ENCODE data around the gene TPH1. TPM values are rescaled to one million over a fixed set of nuclear protein-coding genes. Genes with fewer than 3 reads are reported as not detected.

TPH1 gene
- total RNA-seq, 1 experiment from 2014 or later: 0.07 TPM

DNA sequence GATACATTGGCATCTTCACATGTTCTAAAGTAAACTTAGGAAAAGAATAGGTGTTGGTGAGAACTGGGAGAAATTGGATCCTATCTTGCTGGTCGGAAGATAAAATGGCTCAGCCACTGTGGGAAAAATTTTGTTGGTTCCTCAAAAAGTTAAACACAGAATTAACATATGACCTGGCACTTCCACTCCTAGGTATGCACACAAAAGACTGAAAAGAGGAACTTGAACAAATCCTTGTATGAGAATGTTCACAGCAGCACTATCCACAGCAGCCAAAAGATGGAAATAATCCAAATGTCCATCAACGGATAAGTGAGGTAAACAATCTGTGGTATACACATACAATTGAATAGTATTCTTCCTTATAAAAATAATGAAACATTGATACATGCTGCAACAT lies 4.8 kb upstream of the TPH1 start:
- TF ChIP-seq CBFB (CRISPR knock-in tag; IDR thresholded peaks at IDR 0.05; ENCODE audit: low read depth): no peak
- no peak for TF ChIP-seq ETV6 (CRISPR knock-in tag; IDR thresholded peaks at IDR 0.05)
- TF ChIP-seq USF1 (CRISPR knock-in tag; IDR thresholded peaks at IDR 0.05): no peak
- TF ChIP-seq, protein P1, sequence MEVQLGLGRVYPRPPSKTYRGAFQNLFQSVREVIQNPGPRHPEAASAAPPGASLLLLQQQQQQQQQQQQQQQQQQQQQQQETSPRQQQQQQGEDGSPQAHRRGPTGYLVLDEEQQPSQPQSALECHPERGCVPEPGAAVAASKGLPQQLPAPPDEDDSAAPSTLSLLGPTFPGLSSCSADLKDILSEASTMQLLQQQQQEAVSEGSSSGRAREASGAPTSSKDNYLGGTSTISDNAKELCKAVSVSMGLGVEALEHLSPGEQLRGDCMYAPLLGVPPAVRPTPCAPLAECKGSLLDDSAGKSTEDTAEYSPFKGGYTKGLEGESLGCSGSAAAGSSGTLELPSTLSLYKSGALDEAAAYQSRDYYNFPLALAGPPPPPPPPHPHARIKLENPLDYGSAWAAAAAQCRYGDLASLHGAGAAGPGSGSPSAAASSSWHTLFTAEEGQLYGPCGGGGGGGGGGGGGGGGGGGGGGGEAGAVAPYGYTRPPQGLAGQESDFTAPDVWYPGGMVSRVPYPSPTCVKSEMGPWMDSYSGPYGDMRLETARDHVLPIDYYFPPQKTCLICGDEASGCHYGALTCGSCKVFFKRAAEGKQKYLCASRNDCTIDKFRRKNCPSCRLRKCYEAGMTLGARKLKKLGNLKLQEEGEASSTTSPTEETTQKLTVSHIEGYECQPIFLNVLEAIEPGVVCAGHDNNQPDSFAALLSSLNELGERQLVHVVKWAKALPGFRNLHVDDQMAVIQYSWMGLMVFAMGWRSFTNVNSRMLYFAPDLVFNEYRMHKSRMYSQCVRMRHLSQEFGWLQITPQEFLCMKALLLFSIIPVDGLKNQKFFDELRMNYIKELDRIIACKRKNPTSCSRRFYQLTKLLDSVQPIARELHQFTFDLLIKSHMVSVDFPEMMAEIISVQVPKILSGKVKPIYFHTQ (CRISPR knock-in tag; IDR thresholded peaks at IDR 0.05): no peak
- TF ChIP-seq, protein P2, sequence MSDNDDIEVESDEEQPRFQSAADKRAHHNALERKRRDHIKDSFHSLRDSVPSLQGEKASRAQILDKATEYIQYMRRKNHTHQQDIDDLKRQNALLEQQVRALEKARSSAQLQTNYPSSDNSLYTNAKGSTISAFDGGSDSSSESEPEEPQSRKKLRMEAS (CRISPR knock-in tag; IDR thresholded peaks at IDR 0.05): no peak
- TF ChIP-seq HMGXB4 (CRISPR knock-in tag; IDR thresholded peaks at IDR 0.05): no peak
- TF ChIP-seq FOXK1 (CRISPR knock-in tag; IDR thresholded peaks at IDR 0.05): no peak
- no peak for TF ChIP-seq ESRRA (CRISPR knock-in tag; IDR thresholded peaks at IDR 0.05; ENCODE audit: borderline replicate concordance)
- no peak for TF ChIP-seq CREB1 (CRISPR knock-in tag; IDR thresholded peaks at IDR 0.05)
- TF ChIP-seq RORB (CRISPR knock-in tag; IDR thresholded peaks at IDR 0.05): no peak
- H3K9me3 Mint-ChIP-seq: no peaks in the 10 kb centered on the region

DNA sequence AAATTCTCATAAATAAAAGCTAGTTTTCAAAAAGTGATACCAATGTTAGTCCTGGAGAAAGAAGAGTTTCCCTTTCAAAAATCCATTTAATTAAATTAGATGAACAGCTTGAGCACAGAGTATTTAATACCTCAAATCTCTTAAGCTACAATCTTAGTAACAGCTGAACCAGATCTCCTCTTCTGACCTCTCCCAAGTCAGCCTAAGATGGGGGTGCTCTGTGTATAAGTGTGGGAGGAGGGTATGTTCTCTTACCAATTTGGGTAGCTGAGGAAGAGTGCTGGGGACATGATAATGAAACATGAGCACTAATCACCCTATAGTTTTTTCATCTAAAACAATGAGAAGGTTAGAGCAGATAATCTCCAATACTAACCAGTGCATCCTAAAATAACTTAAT lies 9.6 kb downstream of the TPH1 start:
- POLR2A ChIA-PET: no interaction called here
- H3K4me1 Mint-ChIP-seq: no peaks in the 10 kb centered on the region
- CTCF ChIA-PET: no interaction called here
- H3K4me3 Mint-ChIP-seq: no peak overlapping the region
- no peaks in the 10 kb centered on the region for H3K9me3 Mint-ChIP-seq
- no peak for DNase-seq (ENCODE audit: low spot score)
- H3K27me3 Mint-ChIP-seq (ENCODE audit: low read depth): peaks cover 5% of the 10 kb centered on the region
- H3K27ac Mint-ChIP-seq: no peak overlapping the region
- H3K36me3 Mint-ChIP-seq: no peaks in the 10 kb centered on the region
- ATAC-seq: no peak
- TF ChIP-seq, protein P3, sequence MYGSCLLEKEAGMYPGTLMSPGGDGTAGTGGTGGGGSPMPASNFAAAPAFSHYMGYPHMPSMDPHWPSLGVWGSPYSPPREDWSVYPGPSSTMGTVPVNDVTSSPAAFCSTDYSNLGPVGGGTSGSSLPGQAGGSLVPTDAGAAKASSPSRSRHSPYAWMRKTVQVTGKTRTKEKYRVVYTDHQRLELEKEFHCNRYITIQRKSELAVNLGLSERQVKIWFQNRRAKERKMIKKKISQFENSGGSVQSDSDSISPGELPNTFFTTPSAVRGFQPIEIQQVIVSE (CRISPR knock-in tag; IDR thresholded peaks at IDR 0.05; ENCODE audit: borderline replicate concordance): no peak
- TF ChIP-seq SMAD4 (CRISPR knock-in tag; IDR thresholded peaks at IDR 0.05): no peak
- no peak for TF ChIP-seq NFATC4 (CRISPR knock-in tag; IDR thresholded peaks at IDR 0.05)
- TF ChIP-seq, protein P2 (CRISPR knock-in tag; IDR thresholded peaks at IDR 0.05): no peak
- TF ChIP-seq ETV6 (CRISPR knock-in tag; IDR thresholded peaks at IDR 0.05): no peak
- no peak for TF ChIP-seq SP1 (CRISPR knock-in tag; conservative IDR thresholded peaks at IDR 0.05)
- no peak for TF ChIP-seq NR2C2 (CRISPR knock-in tag; IDR thresholded peaks at IDR 0.05)
- no peak for TF ChIP-seq FOXP4 (CRISPR knock-in tag; IDR thresholded peaks at IDR 0.05)
- TF ChIP-seq, protein P4, sequence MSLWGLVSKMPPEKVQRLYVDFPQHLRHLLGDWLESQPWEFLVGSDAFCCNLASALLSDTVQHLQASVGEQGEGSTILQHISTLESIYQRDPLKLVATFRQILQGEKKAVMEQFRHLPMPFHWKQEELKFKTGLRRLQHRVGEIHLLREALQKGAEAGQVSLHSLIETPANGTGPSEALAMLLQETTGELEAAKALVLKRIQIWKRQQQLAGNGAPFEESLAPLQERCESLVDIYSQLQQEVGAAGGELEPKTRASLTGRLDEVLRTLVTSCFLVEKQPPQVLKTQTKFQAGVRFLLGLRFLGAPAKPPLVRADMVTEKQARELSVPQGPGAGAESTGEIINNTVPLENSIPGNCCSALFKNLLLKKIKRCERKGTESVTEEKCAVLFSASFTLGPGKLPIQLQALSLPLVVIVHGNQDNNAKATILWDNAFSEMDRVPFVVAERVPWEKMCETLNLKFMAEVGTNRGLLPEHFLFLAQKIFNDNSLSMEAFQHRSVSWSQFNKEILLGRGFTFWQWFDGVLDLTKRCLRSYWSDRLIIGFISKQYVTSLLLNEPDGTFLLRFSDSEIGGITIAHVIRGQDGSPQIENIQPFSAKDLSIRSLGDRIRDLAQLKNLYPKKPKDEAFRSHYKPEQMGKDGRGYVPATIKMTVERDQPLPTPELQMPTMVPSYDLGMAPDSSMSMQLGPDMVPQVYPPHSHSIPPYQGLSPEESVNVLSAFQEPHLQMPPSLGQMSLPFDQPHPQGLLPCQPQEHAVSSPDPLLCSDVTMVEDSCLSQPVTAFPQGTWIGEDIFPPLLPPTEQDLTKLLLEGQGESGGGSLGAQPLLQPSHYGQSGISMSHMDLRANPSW (CRISPR knock-in tag; conservative IDR thresholded peaks at IDR 0.05; ENCODE audit: low read depth): no peak
- no peak for TF ChIP-seq MYBL2 (CRISPR knock-in tag; IDR thresholded peaks at IDR 0.05)
- no peak for TF ChIP-seq MXD4 (CRISPR knock-in tag; IDR thresholded peaks at IDR 0.05; ENCODE audit: borderline replicate concordance)
- TF ChIP-seq EMX1 (CRISPR knock-in tag; IDR thresholded peaks at IDR 0.05): no peak
- TF ChIP-seq, protein P5, sequence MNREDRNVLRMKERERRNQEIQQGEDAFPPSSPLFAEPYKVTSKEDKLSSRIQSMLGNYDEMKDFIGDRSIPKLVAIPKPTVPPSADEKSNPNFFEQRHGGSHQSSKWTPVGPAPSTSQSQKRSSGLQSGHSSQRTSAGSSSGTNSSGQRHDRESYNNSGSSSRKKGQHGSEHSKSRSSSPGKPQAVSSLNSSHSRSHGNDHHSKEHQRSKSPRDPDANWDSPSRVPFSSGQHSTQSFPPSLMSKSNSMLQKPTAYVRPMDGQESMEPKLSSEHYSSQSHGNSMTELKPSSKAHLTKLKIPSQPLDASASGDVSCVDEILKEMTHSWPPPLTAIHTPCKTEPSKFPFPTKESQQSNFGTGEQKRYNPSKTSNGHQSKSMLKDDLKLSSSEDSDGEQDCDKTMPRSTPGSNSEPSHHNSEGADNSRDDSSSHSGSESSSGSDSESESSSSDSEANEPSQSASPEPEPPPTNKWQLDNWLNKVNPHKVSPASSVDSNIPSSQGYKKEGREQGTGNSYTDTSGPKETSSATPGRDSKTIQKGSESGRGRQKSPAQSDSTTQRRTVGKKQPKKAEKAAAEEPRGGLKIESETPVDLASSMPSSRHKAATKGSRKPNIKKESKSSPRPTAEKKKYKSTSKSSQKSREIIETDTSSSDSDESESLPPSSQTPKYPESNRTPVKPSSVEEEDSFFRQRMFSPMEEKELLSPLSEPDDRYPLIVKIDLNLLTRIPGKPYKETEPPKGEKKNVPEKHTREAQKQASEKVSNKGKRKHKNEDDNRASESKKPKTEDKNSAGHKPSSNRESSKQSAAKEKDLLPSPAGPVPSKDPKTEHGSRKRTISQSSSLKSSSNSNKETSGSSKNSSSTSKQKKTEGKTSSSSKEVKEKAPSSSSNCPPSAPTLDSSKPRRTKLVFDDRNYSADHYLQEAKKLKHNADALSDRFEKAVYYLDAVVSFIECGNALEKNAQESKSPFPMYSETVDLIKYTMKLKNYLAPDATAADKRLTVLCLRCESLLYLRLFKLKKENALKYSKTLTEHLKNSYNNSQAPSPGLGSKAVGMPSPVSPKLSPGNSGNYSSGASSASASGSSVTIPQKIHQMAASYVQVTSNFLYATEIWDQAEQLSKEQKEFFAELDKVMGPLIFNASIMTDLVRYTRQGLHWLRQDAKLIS (CRISPR knock-in tag; IDR thresholded peaks at IDR 0.05; ENCODE audit: borderline replicate concordance): no peak

More for the DNA sequence above, 4.8 kb upstream of the TPH1 start:
- DNase-seq (ENCODE audit: low spot score) (no peak), ATAC-seq (no peak)
- Mint-ChIP-seq H3K27me3 (ENCODE audit: low read depth) (peaks cover 33% of the 10 kb centered on the region), H3K4me3 (no peak overlapping the region), H3K36me3 (no peaks in the 10 kb centered on the region), H3K27ac (no peak overlapping the region), H3K4me1 (no peaks in the 10 kb centered on the region)
- ChIA-PET CTCF (no interaction called here), POLR2A (no interaction called here)
